NCI-H1436 (cell line): ENCODE results near the gene COL4A3.
"Not testable (repeated sequence)": the region's sequence is repeated elsewhere in the genome, so short reads cannot be mapped to it uniquely, and the experiment has no call there.

Source experiments
- DNase-seq: peaks from one replicate; lab custom pipeline; 2025; lab: John Stamatoyannopoulos, UW

COL4A3 gene

DNA sequence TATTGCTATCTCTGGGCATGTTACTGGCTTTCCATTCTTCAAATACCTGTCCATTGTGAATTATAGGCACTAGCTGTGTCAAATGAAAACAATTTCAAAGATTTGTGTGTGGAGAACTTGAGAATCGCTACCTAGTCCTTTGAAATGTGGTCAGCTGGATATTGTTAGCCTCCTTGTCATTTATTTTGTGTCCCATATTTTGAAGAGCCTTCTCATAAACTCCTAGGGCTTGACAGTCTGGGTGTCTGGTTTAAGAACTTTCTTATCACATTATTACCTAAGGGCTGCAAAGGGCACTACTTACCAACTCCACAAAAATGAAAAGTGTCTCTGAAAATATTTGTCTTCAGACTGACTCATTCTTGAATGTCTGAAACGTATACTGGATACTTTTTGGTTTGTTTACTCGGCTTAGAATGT lies 50.2 kb downstream of the COL4A3 start:
- no peak for DNase-seq

GRCh38 chr2:227219312-227220105 lies 55.1 kb downstream of the COL4A3 start:
- DNase-seq = no peak

DNA sequence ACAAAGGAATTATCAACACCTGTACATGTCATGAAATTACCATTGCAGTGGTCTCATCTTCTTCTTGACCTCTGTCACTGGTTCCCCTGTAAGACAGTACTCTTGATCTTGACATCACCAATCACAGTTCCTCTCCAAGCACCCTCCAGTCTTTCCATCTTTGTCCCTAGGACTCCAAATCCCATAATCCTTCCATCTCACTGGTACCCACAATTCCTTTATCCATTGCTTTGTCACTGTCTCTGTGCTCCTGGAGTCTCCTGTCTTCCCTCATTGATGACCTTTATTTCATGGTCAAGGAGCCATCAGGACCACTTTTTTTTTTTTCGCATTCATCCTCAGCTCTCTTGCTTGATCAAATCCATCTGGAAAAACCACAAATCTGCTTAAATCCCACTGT lies 56.7 kb downstream of the COL4A3 start:
- no peak for DNase-seq

GRCh38 chr2:227222292-227222691 lies 57.9 kb downstream of the COL4A3 start:
- no peak for DNase-seq

DNA sequence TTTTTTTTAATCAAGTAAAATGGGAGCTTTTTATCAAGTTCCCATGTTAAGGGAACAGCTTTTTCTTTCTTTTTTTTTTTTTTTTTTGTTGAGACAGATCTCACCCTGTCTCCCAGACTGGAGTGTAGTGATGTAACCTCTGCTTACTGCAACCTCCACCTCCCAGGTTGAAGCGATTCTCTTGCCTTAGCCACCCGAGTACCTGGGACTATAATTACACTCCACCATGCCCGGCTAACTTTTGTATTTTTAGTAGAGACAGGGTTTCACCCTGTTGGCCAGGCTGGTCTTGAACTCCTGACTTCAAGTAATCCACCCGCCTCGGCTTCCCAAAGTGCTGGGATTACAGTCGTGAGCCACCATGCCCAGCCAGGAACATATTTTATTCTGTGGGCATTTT lies 61.2 kb downstream of the COL4A3 start:
- not testable (repeated sequence) for DNase-seq

GRCh38 chr2:227228061-227228667 lies 63.7 kb downstream of the COL4A3 start:
- no peak for DNase-seq

- no peak for DNase-seq
These were observed 65.7 kb downstream of the COL4A3 start for GRCh38 chr2:227230151-227230550.

DNA sequence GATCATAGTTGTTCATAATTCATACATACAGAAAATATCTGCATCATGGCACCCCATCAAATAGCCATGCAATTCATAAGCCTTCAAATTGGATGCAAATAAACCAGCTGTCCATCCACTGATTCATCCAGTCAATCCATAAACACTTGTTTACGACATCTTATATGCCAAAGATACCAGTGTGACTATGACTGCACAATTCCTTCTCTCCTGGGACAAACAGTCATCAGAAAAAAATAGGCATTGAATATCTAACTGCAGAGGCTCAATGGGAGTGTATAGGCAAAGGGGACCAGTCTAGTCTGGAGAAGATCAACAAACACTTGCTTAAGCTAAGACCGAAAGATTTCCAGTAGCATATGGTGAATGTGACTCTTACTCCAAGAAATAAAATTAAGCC lies 70.0 kb downstream of the COL4A3 start:
- DNase-seq = no peak

DNA sequence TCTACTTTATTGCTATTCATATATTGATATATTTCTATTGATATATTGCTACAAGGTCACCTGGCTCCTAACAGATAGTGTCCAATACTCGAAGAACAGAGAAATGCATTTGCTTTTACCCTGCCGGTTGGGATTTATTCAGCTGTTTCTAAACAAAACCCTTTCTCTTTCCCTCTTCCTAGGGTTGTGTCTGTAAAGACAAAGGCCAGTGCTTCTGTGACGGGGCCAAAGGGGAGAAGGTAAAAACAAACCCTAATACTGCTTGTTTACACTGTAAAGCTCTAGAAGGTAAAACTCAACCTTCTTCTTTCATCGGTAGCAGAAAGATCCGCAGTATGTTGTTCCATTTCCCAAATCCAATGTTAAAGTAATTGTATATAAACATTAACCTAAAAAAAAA lies 73.4 kb downstream of the COL4A3 start:
- no peak for DNase-seq

- DNase-seq = peak; percentile 34
These were observed 74.1 kb downstream of the COL4A3 start for GRCh38 chr2:227238238-227239237.

DNA sequence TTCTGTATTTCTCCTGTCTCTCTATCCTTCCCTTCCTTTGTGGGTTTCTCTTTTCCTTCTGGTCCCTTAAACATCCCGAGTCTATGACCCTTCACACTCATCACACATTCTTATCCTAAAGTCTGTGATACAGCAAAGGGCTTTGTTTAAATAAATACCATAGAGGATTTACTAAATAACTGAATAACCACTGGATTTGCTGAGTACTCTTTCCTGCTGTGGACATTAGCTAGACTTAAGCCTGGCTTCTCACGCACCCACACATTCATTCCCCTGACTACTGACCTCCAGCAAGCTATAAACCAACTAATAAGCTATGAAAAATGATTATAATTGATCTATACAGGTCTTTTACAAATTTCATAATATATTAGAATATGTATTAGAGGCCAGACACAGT lies 76.6 kb downstream of the COL4A3 start:
- DNase-seq = no peak

DNA sequence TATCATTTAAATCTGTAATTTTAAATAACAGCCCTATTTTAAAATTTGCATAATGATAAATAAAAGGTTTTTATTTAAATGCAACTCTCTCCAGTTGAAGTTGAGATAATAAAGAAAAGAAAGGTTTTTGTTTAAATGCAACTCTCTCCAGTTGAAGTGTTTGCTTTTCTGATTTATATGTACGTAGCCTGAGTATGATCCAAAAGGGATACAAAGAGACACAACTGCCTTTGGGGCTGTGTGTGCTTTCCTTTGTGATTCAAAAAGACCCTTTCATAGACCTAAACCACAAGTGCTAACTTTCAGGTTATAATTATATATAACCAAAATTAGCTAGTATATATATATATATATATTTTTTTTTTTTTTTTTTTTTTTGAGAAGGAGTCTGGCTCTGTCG lies 84.5 kb downstream of the COL4A3 start:
- peak; percentile 36 for DNase-seq

DNA sequence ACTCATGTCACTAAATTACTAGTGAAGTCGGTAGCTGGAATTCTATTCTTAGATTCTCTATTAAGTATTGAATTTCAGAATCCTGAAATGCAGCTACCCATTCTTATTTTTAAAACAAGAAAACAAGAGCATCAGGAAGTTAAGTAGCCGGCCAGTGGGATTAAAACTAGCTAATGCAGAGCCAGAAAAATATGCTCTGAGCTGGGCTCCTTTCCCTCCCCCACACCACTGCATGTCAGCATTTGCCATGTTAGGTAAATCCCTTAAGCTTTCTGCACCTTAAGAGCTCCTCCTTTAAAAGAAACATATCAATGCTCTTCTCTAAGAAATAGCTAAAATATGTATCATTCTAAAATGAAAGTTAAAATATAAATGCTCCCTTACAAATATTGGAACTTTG lies 88.4 kb downstream of the COL4A3 start:
- DNase-seq = no peak

DNA sequence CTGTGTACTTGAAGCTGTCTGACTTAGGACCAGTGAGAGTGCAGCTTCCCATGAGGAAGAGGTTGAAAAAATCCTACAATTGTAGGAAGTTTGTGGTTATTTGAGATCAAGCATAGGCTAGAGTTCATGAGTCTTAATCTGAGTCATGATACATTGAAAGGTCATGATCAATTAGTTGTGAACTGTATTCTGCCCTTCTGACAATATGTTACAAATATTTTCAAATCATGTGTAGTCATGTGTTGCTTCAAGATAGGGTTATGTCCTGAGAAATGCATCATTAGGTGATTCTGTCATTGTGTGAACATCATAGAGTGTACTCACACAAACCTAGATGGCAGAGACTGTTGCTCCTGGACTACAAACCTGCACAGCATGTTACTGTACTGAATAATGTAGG lies 92.2 kb downstream of the COL4A3 start:
- no peak for DNase-seq

DNA sequence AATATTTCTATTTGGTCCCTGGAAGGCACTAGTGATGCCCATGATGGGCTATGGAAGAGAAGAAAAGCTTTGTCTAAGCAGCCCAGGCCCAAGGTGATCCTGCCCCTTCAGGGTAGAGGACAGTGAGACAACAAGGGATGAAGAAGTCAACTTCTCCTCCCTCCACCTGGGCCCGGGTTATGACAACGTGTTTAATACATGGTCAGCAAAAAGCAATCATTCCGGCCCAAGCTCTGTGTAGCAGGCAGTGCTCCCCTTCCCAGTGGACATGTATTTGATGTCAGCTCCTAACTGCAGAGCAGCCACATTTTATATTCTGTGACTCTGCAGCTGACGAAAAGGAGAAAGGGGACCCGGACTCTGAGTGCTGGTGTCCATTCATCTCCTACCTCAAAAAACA lies 93.4 kb downstream of the COL4A3 start:
- no peak for DNase-seq

- DNase-seq = no peak
These were observed 95.6 kb downstream of the COL4A3 start for GRCh38 chr2:227260041-227260440.

DNA sequence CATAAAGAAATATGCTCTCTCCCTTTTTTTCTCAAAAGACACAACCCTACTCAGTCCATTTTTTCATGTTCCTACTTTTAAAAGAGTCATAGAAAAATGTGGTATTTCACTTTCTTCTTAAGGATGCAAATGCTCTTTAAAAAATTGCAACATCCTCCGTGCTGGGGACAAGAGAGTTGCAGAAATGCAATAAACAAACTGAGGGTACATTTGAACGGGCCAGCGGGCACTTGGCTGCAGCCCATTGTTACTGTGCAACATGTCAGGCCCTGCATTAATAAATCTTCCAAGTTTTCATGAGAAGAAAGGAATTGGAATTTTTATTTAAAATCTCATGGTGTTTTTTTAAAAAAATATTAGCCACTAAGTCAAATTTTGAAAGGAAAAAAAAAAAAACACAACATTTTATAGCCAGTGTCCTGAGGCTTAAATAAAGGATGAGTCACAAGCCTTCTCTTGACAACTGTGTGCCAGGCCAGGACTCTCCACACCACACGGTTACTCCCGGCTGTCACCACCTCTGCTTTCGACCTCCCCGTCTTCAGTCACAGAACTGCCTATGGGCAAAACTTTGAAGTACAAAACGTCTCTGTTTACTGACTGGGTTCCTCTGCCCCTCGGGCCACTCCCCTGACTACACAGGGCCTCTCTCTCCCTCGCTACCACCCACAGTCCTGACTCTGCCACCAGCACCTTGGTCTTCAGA lies 103.1 kb downstream of the COL4A3 start:
- no peak for DNase-seq

DNA sequence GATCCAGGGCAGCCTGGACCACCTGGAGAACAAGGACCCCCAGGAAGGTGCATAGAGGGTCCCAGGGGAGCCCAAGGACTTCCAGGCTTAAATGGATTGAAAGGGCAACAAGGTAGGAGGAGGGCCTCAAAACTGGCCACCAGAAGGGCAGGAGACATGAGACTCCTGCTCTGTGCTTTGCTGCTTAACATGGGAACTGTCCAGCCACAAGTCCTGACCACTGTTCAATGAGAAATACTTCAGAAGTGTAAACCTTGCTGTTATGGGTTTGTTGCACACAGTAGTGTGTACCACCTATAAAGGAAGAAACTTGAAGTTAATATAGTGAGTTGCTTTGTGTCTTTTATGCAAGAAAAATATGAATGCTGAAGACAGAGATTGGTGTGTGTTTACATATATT lies 116.5 kb downstream of the COL4A3 start:
- no peak for DNase-seq

GRCh38 chr2:227285741-227286236 lies 121.4 kb downstream of the COL4A3 start:
- DNase-seq = no peak

DNA sequence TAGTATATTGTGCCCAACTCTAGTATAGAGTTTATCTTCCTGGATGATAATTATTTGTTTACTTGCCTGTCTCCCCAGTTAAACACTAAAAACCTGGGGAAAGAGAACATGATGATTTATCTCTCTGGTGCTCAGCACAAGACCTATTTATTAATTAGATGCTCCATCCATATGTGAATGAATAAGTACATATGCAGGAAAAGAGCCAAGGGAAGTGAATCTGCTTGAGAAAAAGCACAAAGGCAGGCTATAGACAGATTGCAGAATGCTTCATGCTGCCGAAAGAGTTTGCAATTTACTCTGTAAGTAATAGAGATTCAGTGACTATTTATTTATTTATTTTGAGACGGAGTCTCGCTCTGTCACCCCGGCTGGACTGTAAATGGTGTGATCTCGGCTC lies 123.3 kb downstream of the COL4A3 start:
- DNase-seq = no peak

DNA sequence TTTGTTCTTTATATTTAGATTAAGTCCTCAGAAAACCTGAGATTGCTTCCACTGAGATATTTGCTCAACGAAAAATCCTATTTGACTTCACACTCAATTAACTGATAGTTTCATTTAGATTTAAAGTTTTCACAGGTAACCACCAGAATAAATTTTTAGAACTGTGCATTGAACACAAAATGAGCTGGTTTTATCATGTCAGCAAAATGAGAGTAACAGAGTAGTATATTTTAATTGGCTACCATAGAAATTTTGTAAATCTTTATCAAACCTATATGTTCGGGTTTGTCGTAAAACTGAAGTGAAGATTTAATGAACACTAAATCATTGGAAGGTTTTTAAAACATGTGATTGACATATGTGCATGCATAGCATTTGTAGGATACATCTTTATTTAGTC lies 127.9 kb downstream of the COL4A3 start:
- DNase-seq = no peak

GRCh38 chr2:227293531-227293930 lies 129.1 kb downstream of the COL4A3 start:
- no peak for DNase-seq
